Cardiac muscle cell (in vitro differentiated cells and primary cell): ENCODE results near the gene ERCC3. TPM values are rescaled to one million over a fixed set of nuclear protein-coding genes. Genes with fewer than 3 reads are reported as not detected.
A peak's percentile ranks its signal among the peaks of the same experiment; 100 is the strongest.
"Not testable (repeated sequence)": the region's sequence is repeated elsewhere in the genome, so short reads cannot be mapped to it uniquely, and the experiment has no call there.

Experiments
- DNase-seq, 2 donors: peaks; one replicate each; pipeline versions ENCODE4 v3.0.0 to v3.0.0-alpha.2; 2010 to 2017; ENCODE audit warnings: low read depth in 1 of 2, low spot score in 1 of 2
- H3K27ac ChIP-seq: fragments of 200-600 bp; sonication (generic); 2 replicates; pipeline ENCODE4 v1.5.1; 2016
- H3K27me3 ChIP-seq: fragments of 200-600 bp; sonication (generic); 2 replicates; pipeline ENCODE4 v1.6.0; 2016; ENCODE audit warnings: control low read depth
- H3K36me3 ChIP-seq: fragments of 200-600 bp; sonication (generic); 2 replicates; pipeline ENCODE4 v1.5.1; 2016; ENCODE audit warnings: control low read depth
- H3K4me1 ChIP-seq: fragments of 200-600 bp; sonication (generic); 2 replicates; pipeline ENCODE4 v1.8.1; 2017; ENCODE audit warnings: low read depth, mild to moderate bottlenecking, mixed run types
- H3K4me3 ChIP-seq: fragments of 200-600 bp; sonication (generic); 2 replicates; pipeline ENCODE4 v1.5.1; 2016; ENCODE audit warnings: mild to moderate bottlenecking
- H3K9me3 ChIP-seq: fragments of 200-600 bp; sonication (generic); 2 replicates; pipeline ENCODE4 v1.5.1; 2017; ENCODE audit warnings: low read depth, mild to moderate bottlenecking, control low read depth
- CTCF ChIP-seq: IDR thresholded peaks from 2 replicates; pipeline ENCODE4 v1.5.1; 2012; ENCODE audit warnings: low read depth, mild to moderate bottlenecking, low read length
- polyA plus RNA-seq: library from polyadenylated mRNA; unstranded; fragments of >200 nt; fragmentation: Nextera tagmentation; extraction: Ambion mirVana; gene quantifications from 2 replicates; pipeline ENCODE4 v1.2.1, GENCODE V29; 2016
- total RNA-seq: library from RNA; depleted of rRNA; stranded (reverse); fragments of >200 nt; gene quantifications from 2 replicates; pipeline ENCODE4 v1.2.3, GENCODE V29; 2016

Gene ERCC3
- total and polyA plus RNA-seq, 2 experiments from 2014 or later = 46.0 to 54.8 TPM

GRCh38 chr2:127226132-127226519 is 67.8 kb downstream of the ERCC3 start:
- no peak overlapping the region for H3K4me3 ChIP-seq
- no peak for DNase-seq
- H3K27ac ChIP-seq = no peak overlapping the region
- H3K9me3 ChIP-seq = no peaks in the 10 kb centered on the region
- no peaks in the 10 kb centered on the region for H3K4me1 ChIP-seq
- TF ChIP-seq CTCF = no peak
- no peaks in the 10 kb centered on the region for H3K27me3 ChIP-seq
- H3K36me3 ChIP-seq = no peaks in the 10 kb centered on the region

GRCh38 chr2:127225186-127225960 is 68.6 kb downstream of the ERCC3 start:
- no peaks in the 10 kb centered on the region for H3K36me3 ChIP-seq
- TF ChIP-seq CTCF = no peak
- no peak overlapping the region for H3K27ac ChIP-seq
- peak in 1 of 2 donors; percentile 47 for DNase-seq
- no peaks in the 10 kb centered on the region for H3K9me3 ChIP-seq
- H3K4me1 ChIP-seq = no peaks in the 10 kb centered on the region
- no peak overlapping the region for H3K4me3 ChIP-seq
- H3K27me3 ChIP-seq = no peaks in the 10 kb centered on the region

- not testable (repeated sequence) for H3K27ac ChIP-seq, H3K4me3 ChIP-seq, H3K27me3 ChIP-seq, DNase-seq, H3K4me1 ChIP-seq, H3K9me3 ChIP-seq, H3K36me3 ChIP-seq
These were observed 69.8 kb downstream of the ERCC3 start for GRCh38 chr2:127224135-127224534.

GRCh38 chr2:127220768-127221527 is 73.0 kb downstream of the ERCC3 start:
- H3K4me3 ChIP-seq = peak overlapping the region; percentile 84
- no peak overlapping the region for H3K27ac ChIP-seq
- no peak for TF ChIP-seq CTCF
- H3K9me3 ChIP-seq = no peaks in the 10 kb centered on the region
- no peaks in the 10 kb centered on the region for H3K36me3 ChIP-seq
- H3K4me1 ChIP-seq = no peaks in the 10 kb centered on the region
- DNase-seq = peak; percentile 7 to 47
- peaks cover 6% of the 10 kb centered on the region for H3K27me3 ChIP-seq

- H3K9me3 ChIP-seq = no peaks in the 10 kb centered on the region
- no peak for TF ChIP-seq CTCF
- DNase-seq = peak; percentile 32 to 69
- H3K4me1 ChIP-seq = no peaks in the 10 kb centered on the region
- H3K36me3 ChIP-seq = no peaks in the 10 kb centered on the region
- H3K27me3 ChIP-seq = peaks cover 6% of the 10 kb centered on the region
- H3K27ac ChIP-seq = no peak within 1 kb of the TSS
- H3K4me3 ChIP-seq = peak within 1 kb of the TSS; percentile 84
These were observed 73.7 kb downstream of the ERCC3 start, which contains the start of gene CYP27C1 for GRCh38 chr2:127220102-127220767. TSS of gene CYP27C1 (minus strand) at chr2:127220299. CDS start at chr2:127220270, 29 bp downstream.
